ENCODE results near the gene SLC28A2.

GRCh38 chr15:45225506-45226273 lies 26.3 kb upstream of the SLC28A2 start:
- TF ChIP-seq, protein P1, sequence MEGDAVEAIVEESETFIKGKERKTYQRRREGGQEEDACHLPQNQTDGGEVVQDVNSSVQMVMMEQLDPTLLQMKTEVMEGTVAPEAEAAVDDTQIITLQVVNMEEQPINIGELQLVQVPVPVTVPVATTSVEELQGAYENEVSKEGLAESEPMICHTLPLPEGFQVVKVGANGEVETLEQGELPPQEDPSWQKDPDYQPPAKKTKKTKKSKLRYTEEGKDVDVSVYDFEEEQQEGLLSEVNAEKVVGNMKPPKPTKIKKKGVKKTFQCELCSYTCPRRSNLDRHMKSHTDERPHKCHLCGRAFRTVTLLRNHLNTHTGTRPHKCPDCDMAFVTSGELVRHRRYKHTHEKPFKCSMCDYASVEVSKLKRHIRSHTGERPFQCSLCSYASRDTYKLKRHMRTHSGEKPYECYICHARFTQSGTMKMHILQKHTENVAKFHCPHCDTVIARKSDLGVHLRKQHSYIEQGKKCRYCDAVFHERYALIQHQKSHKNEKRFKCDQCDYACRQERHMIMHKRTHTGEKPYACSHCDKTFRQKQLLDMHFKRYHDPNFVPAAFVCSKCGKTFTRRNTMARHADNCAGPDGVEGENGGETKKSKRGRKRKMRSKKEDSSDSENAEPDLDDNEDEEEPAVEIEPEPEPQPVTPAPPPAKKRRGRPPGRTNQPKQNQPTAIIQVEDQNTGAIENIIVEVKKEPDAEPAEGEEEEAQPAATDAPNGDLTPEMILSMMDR (IDR thresholded peaks at IDR 0.05; ENCODE audit: insufficient read depth, low read depth, low read length) = no peak
- no peak for TF ChIP-seq EZH2 (IDR thresholded peaks at IDR 0.05; ENCODE audit: insufficient read depth, low read length)

Measured in astrocyte (in vitro differentiated cells and primary cell).